Breast epithelium (tissue), 3 donors: ENCODE data around the gene MACROH2A1.

ENCODE experiments used
- POLR2A ChIP-seq: fragments of 450-650 bp; IDR thresholded peaks from one replicate; pipeline ENCODE4 v1.6.1; 2016; ENCODE audit warnings: antibody characterized with exemption, mild to moderate bottlenecking, moderate library complexity
- TF ChIP-seq, protein P1 (sequence below), 3 donors: fragments of 450-650 bp; IDR thresholded peaks; one replicate each; pipeline ENCODE4 v1.5.1; 2016 to 2017; ENCODE audit warnings: antibody characterized with exemption in 3 of 3, mild to moderate bottlenecking in 3 of 3, moderate library complexity in 3 of 3

DNA sequence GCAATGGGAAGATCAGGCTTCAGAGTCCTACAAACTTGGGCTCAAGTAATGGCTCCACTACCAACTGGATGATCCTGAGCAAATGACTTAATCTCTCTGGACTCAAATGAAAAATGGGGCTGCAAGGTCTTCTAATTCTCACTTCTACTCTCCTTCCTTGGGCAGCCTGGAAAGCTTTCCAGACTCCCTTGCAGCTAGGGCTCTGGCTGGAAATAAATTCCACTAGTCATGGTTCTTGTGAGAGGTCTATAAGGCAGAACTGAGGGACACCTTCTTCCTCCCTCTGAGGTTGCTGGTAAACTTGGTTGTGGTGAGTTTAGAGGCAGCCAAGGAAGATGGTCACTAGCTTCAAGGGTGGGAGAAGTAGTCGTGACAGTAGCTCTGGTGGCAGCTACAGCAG lies 29.6 kb upstream of the MACROH2A1 start:
- TF ChIP-seq, protein P1, sequence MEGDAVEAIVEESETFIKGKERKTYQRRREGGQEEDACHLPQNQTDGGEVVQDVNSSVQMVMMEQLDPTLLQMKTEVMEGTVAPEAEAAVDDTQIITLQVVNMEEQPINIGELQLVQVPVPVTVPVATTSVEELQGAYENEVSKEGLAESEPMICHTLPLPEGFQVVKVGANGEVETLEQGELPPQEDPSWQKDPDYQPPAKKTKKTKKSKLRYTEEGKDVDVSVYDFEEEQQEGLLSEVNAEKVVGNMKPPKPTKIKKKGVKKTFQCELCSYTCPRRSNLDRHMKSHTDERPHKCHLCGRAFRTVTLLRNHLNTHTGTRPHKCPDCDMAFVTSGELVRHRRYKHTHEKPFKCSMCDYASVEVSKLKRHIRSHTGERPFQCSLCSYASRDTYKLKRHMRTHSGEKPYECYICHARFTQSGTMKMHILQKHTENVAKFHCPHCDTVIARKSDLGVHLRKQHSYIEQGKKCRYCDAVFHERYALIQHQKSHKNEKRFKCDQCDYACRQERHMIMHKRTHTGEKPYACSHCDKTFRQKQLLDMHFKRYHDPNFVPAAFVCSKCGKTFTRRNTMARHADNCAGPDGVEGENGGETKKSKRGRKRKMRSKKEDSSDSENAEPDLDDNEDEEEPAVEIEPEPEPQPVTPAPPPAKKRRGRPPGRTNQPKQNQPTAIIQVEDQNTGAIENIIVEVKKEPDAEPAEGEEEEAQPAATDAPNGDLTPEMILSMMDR (IDR thresholded peaks at IDR 0.05), result no peak
- no peak for TF ChIP-seq POLR2A
